DOHH2 (cell line): ENCODE measurements around the gene SMC6.

Experiments used
- H3F3A ChIP-seq: fragments of 200-600 bp; sonication (generic), shearing (Covaris generic); 2 replicates; pipeline ENCODE4 v1.6.0; 2016; ENCODE audit warnings: antibody characterized with exemption, mild to moderate bottlenecking; ENCODE audit not compliant: control insufficient read depth, insufficient read depth
- H3K27ac ChIP-seq: fragments of 200-600 bp; sonication (generic); 2 replicates; pipeline ENCODE4 v1.5.1; 2014; ENCODE audit warnings: low read depth, mild to moderate bottlenecking, low read length, moderate library complexity
- H3K27me3 ChIP-seq: fragments of 200-600 bp; sonication (generic); 2 replicates; pipeline ENCODE4 v1.6.1; 2014; ENCODE audit warnings: mild to moderate bottlenecking, low read length, mixed read lengths; ENCODE audit not compliant: control insufficient read depth
- H3K36me3 ChIP-seq: fragments of 200-600 bp; sonication (generic); 2 replicates; pipeline ENCODE4 v1.6.1; 2014; ENCODE audit warnings: mild to moderate bottlenecking, low read length, moderate library complexity, mixed read lengths; ENCODE audit not compliant: control insufficient read depth
- H3K4me1 ChIP-seq: fragments of 200-600 bp; sonication (generic); 2 replicates; pipeline ENCODE4 v1.6.1; 2014; ENCODE audit warnings: mild to moderate bottlenecking, low read length, mixed read lengths; ENCODE audit not compliant: control insufficient read depth
- H3K4me2 ChIP-seq: fragments of 200-600 bp; sonication (generic); 2 replicates; pipeline ENCODE4 v1.6.0; 2014; ENCODE audit warnings: mild to moderate bottlenecking, low read length, moderate library complexity
- H3K4me3 ChIP-seq: fragments of 200-600 bp; sonication (generic); 2 replicates; pipeline ENCODE4 v1.5.1; 2014; ENCODE audit warnings: mild to moderate bottlenecking, low read length, mixed read lengths
- H3K79me2 ChIP-seq: fragments of 200-600 bp; sonication (generic); 2 replicates; pipeline ENCODE4 v1.6.1; 2014; ENCODE audit warnings: mild to moderate bottlenecking, low read length, mixed read lengths; ENCODE audit not compliant: control insufficient read depth
- H3K9me2 ChIP-seq: fragments of 200-600 bp; sonication (generic); replicated peaks from 2 replicates; pipeline ENCODE4 v1.6.1; 2014; ENCODE audit warnings: mild to moderate bottlenecking, low read length, mixed read lengths; ENCODE audit not compliant: control insufficient read depth
- H3K9me3 ChIP-seq: fragments of 200-600 bp; sonication (generic); 2 replicates; pipeline ENCODE4 v1.6.1; 2014; ENCODE audit warnings: antibody characterized with exemption, low read length, mixed read lengths; ENCODE audit not compliant: control insufficient read depth, insufficient read depth
- H4K20me1 ChIP-seq: fragments of 200-600 bp; sonication (generic); 2 replicates; pipeline ENCODE4 v1.6.0; 2014; ENCODE audit warnings: low read depth, mild to moderate bottlenecking, antibody characterized with exemption, low read length, moderate library complexity; ENCODE audit not compliant: control insufficient read depth, insufficient read depth
- EZH2phosphoT487 ChIP-seq: fragments of 200-600 bp; sonication (generic); IDR thresholded peaks from 2 replicates; pipeline ENCODE4 v1.6.1; 2017; ENCODE audit warnings: borderline replicate concordance, mild to moderate bottlenecking, antibody characterized with exemption, low read length, moderate library complexity, mixed read lengths
- TF ChIP-seq, protein P1 (sequence below): fragments of 200-600 bp; sonication (generic); IDR thresholded peaks from one replicate; pipeline ENCODE4 v1.5.1; 2014; ENCODE audit warnings: antibody characterized with exemption, mild to moderate bottlenecking, low read depth, low read length; ENCODE audit not compliant: poor library complexity, severe bottlenecking

SMC6 gene

DNA sequence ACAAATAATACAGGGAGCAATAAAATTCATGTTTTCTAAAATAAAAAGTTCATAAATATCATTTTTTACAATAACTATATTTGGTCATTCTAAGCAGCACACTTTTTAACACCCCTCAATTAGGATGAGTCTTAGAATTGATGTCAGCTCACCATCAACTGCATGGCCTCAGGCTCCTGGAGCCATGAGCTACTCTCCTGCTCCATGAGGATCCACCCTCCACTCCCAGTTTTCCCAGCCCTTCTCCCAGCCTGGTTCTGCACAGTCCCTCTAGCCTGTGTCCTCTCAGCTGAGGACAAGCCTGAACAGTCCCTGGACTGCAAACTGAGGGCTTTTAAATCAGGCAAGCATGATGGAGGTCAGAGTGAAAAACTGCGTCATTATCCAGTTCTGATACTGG lies 89.1 kb downstream of the SMC6 start:
- no peak for TF ChIP-seq EZH2phosphoT487
- TF ChIP-seq, protein P1, sequence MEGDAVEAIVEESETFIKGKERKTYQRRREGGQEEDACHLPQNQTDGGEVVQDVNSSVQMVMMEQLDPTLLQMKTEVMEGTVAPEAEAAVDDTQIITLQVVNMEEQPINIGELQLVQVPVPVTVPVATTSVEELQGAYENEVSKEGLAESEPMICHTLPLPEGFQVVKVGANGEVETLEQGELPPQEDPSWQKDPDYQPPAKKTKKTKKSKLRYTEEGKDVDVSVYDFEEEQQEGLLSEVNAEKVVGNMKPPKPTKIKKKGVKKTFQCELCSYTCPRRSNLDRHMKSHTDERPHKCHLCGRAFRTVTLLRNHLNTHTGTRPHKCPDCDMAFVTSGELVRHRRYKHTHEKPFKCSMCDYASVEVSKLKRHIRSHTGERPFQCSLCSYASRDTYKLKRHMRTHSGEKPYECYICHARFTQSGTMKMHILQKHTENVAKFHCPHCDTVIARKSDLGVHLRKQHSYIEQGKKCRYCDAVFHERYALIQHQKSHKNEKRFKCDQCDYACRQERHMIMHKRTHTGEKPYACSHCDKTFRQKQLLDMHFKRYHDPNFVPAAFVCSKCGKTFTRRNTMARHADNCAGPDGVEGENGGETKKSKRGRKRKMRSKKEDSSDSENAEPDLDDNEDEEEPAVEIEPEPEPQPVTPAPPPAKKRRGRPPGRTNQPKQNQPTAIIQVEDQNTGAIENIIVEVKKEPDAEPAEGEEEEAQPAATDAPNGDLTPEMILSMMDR, result no peak
- Histone ChIP-seq H3K4me3 (no peak overlapping the region), H3K27ac (no peak overlapping the region), H3K27me3 (no peaks in the 10 kb centered on the region), H3K79me2 (no peaks in the 10 kb centered on the region), H4K20me1 (no peaks in the 10 kb centered on the region), H3K4me2 (no peak overlapping the region), H3F3A (no peaks in the 10 kb centered on the region), H3K36me3 (peaks cover 70% of the 10 kb centered on the region), H3K4me1 (no peaks in the 10 kb centered on the region), H3K9me3 (no peaks in the 10 kb centered on the region), H3K9me2 (no peaks in the 10 kb centered on the region)

DNA sequence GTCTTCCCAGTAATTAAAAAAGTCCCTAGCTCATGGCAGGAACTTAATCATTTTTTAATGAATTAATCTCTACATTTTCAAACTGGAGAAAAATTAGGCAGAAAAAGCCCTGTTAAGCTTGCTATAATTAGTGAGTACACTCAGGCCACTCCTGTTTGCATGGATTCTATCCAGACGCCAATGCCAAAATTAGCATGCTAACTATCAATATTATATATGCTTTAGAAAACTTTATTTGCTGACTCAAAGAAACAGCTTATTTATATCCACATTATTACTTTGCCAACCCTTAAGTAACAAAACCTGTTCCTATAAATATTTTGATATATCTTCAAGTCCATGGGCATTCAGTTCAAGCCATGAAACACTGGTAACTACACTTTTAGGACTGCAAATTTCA lies 90.9 kb downstream of the SMC6 start:
- Histone ChIP-seq H3K36me3 (peaks cover 55% of the 10 kb centered on the region), H3K4me3 (no peak overlapping the region)

DNA sequence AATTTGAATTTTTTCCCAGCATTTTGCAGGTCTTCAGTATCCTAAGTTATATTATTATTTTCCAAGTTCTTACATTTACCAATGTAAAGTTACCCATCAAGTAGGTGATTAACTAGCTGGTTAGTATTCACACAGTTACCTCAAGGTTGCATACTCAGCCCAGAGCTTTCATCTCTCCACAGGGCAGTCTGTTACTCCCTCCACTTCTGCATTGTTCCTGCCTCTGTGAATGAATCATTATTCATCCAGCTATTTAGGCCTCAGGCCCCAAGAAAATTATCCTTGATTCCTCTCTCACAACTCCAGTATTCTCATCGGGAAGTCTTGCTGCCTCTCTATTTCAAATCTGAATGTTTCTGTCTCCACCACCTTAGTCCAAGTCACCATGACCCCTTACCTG lies 92.2 kb downstream of the SMC6 start:
- Histone ChIP-seq H3K4me3 (no peak overlapping the region), H3K4me1 (no peaks in the 10 kb centered on the region), H3K27ac (no peak overlapping the region), H3K9me2 (no peaks in the 10 kb centered on the region), H3K27me3 (no peaks in the 10 kb centered on the region), H3K4me2 (no peak overlapping the region), H3K36me3 (peaks cover 44% of the 10 kb centered on the region), H3K9me3 (no peaks in the 10 kb centered on the region), H3K79me2 (no peaks in the 10 kb centered on the region), H3F3A (no peaks in the 10 kb centered on the region), H4K20me1 (no peaks in the 10 kb centered on the region)
- no peak for TF ChIP-seq EZH2phosphoT487
- TF ChIP-seq, protein P1, result no peak

More for the DNA sequence above, 90.9 kb downstream of the SMC6 start:
- Histone ChIP-seq H3K9me2 (no peaks in the 10 kb centered on the region), H4K20me1 (no peaks in the 10 kb centered on the region), H3K27me3 (no peaks in the 10 kb centered on the region), H3K4me1 (no peaks in the 10 kb centered on the region), H3K4me2 (no peak overlapping the region), H3F3A (no peaks in the 10 kb centered on the region), H3K27ac (no peak overlapping the region), H3K79me2 (no peaks in the 10 kb centered on the region), H3K9me3 (no peaks in the 10 kb centered on the region)
- TF ChIP-seq EZH2phosphoT487, result no peak
- TF ChIP-seq, protein P1, result no peak

DNA sequence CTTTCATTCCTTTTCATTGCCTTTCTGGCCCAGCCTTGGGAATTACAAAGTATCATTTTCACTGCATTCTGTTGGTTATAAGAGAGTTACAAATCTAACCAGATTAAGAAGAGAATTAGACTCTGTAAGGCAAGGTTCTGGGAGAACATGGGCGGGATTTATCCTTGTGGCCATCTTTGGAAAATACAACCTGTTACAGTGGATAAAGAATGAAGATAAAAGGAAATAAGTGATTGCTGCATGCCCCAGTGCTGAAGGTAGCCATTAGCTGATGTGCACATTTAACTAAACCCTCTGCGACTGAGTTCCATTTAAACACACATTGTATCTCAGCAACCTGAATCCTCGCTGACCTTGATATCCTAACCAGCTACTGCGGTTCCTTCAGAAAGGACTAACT lies 93.4 kb downstream of the SMC6 start:
- H3K27me3 ChIP-seq, result no peaks in the 10 kb centered on the region
- H3K9me3 ChIP-seq, result no peaks in the 10 kb centered on the region
- H3K79me2 ChIP-seq, result no peaks in the 10 kb centered on the region
- H3K4me2 ChIP-seq, result no peak overlapping the region
- no peak overlapping the region for H3K4me3 ChIP-seq
- peaks cover 32% of the 10 kb centered on the region for H3K36me3 ChIP-seq
- H3K9me2 ChIP-seq, result no peaks in the 10 kb centered on the region
- no peaks in the 10 kb centered on the region for H4K20me1 ChIP-seq
- H3F3A ChIP-seq, result no peaks in the 10 kb centered on the region
- no peak overlapping the region for H3K27ac ChIP-seq
- H3K4me1 ChIP-seq, result no peaks in the 10 kb centered on the region
- TF ChIP-seq EZH2phosphoT487, result no peak
- TF ChIP-seq, protein P1, result no peak
